GM10266 (cell line): ENCODE data around the gene DCLRE1A.

Experiments
- DNase-seq: peaks from one replicate; pipeline ENCODE4 v3.0.0; 2012; ENCODE audit errors: extremely low spot score
- CTCF ChIP-seq: IDR thresholded peaks from 2 replicates; pipeline ENCODE4 v1.5.1; 2012; ENCODE audit warnings: mild to moderate bottlenecking, low read depth; ENCODE audit not compliant: control insufficient read depth, insufficient read depth; ENCODE audit errors: missing control alignments

Gene DCLRE1A

GRCh38 chr10:113858541-113858940 is 4.7 kb upstream of the DCLRE1A start:
- no peak for TF ChIP-seq CTCF
- DNase-seq = no peak

GRCh38 chr10:113857210-113857609 is 3.3 kb upstream of the DCLRE1A start:
- TF ChIP-seq CTCF = no peak
- no peak for DNase-seq

GRCh38 chr10:113856563-113856962 is 2.7 kb upstream of the DCLRE1A start:
- no peak for DNase-seq
- TF ChIP-seq CTCF = no peak

- no peak for TF ChIP-seq CTCF
- DNase-seq = peak; percentile 58
Measured at GRCh38 chr10:113854761-113855588, 1.1 kb upstream of the DCLRE1A start.

- no peak for DNase-seq
- no peak for TF ChIP-seq CTCF
Measured at GRCh38 chr10:113853578-113854012, 287 bp downstream of the DCLRE1A start.

- TF ChIP-seq CTCF = no peak
- DNase-seq = no peak
Measured at GRCh38 chr10:113849946-113850345, 3.9 kb downstream of the DCLRE1A start.

- TF ChIP-seq CTCF = no peak
- no peak for DNase-seq
Measured at GRCh38 chr10:113849140-113849803, 4.6 kb downstream of the DCLRE1A start.
